Stimulated activated CD4-positive, alpha-beta T cell treated with anti-CD3 and anti-CD28 coated beads, TNF-alpha, amount 100 ng/mL, for 1 hour (primary cell): Measurements from ENCODE around the gene MIB1.

ENCODE experiments used
- DNase-seq, 3 donors: peaks; one replicate each; pipeline ENCODE4 v3.0.0-alpha.2; 2020; ENCODE audit warnings: low read depth in 3 of 3, low spot score in 1 of 3

Gene MIB1

GRCh38 chr18:21889570-21889969, 149.0 kb downstream of the MIB1 start:
- DNase-seq: no peak

GRCh38 chr18:21894619-21895367, 154.2 kb downstream of the MIB1 start:
- no peak for DNase-seq

GRCh38 chr18:21896732-21897336, 156.2 kb downstream of the MIB1 start:
- no peak for DNase-seq

- DNase-seq: no peak
Observed at GRCh38 chr18:21897811-21898210, 157.2 kb downstream of the MIB1 start.

GRCh38 chr18:21900605-21901352, 160.2 kb downstream of the MIB1 start:
- no peak for DNase-seq

GRCh38 chr18:21901423-21901945, 160.9 kb downstream of the MIB1 start:
- no peak for DNase-seq

GRCh38 chr18:21903709-21904108, 163.1 kb downstream of the MIB1 start:
- DNase-seq: no peak

GRCh38 chr18:21904856-21905255, 164.3 kb downstream of the MIB1 start:
- DNase-seq: no peak

- DNase-seq: no peak
Observed at GRCh38 chr18:21907451-21907850, 166.9 kb downstream of the MIB1 start.

GRCh38 chr18:21908711-21909110, 168.1 kb downstream of the MIB1 start:
- no peak for DNase-seq

- no peak for DNase-seq
Observed at GRCh38 chr18:21910906-21911305, 170.3 kb downstream of the MIB1 start.

GRCh38 chr18:21911551-21911950, 171.0 kb downstream of the MIB1 start:
- DNase-seq: no peak

GRCh38 chr18:21912339-21913239, 172.0 kb downstream of the MIB1 start:
- no peak for DNase-seq

GRCh38 chr18:21914739-21915319, 174.2 kb downstream of the MIB1 start:
- no peak for DNase-seq

- no peak for DNase-seq
Observed at GRCh38 chr18:21915546-21915945, 175.0 kb downstream of the MIB1 start.

- DNase-seq: no peak
Observed at GRCh38 chr18:21916594-21916993, 176.0 kb downstream of the MIB1 start.

- no peak for DNase-seq
Observed at GRCh38 chr18:21918693-21919092, 178.1 kb downstream of the MIB1 start.
